H9 (cell line): ENCODE results near the gene NRXN3. TPM values are rescaled to one million over a fixed set of nuclear protein-coding genes. Genes with fewer than 3 reads are reported as not detected.

ENCODE experiments used
- DNase-seq: peaks from one replicate; pipeline ENCODE4 v3.0.0-alpha.2; 2017
- H2AFZ ChIP-seq: one replicate; pipeline ENCODE4 v1.6.1; 2013; ENCODE audit warnings: mild to moderate bottlenecking, low read length, control low read depth, moderate library complexity
- H2AK5ac ChIP-seq: 2 replicates; pipeline ENCODE4 v1.6.1; 2013; ENCODE audit warnings: low read length, control low read depth, mixed read lengths; ENCODE audit not compliant: insufficient read length
- H2BK120ac ChIP-seq: one replicate; pipeline ENCODE4 v1.6.1; 2013; ENCODE audit warnings: low read depth, mild to moderate bottlenecking, low read length, control low read depth, inconsistent platforms; ENCODE audit not compliant: poor library complexity, severe bottlenecking
- H2BK12ac ChIP-seq: 2 replicates; pipeline ENCODE4 v1.6.1; 2013; ENCODE audit warnings: low read length, control low read depth, mixed read lengths, low read depth; ENCODE audit not compliant: insufficient read length
- H2BK15ac ChIP-seq: 2 replicates; pipeline ENCODE4 v1.6.1; 2013; ENCODE audit warnings: low read depth, low read length, control low read depth
- H2BK20ac ChIP-seq: one replicate; pipeline ENCODE4 v1.6.1; 2013; ENCODE audit warnings: low read depth, mild to moderate bottlenecking, low read length, control low read depth, inconsistent platforms; ENCODE audit not compliant: poor library complexity, severe bottlenecking
- H2BK5ac ChIP-seq: 2 replicates; pipeline ENCODE4 v1.6.1; 2013; ENCODE audit warnings: low read length, control low read depth, mixed read lengths; ENCODE audit not compliant: insufficient read length
- H3K14ac ChIP-seq: 2 replicates; pipeline ENCODE4 v1.6.1; 2013; ENCODE audit warnings: low read length, control low read depth; ENCODE audit not compliant: insufficient read depth
- H3K18ac ChIP-seq: 2 replicates; pipeline ENCODE4 v1.6.1; 2013; ENCODE audit warnings: low read depth, mild to moderate bottlenecking, mixed read lengths, low read length, control low read depth; ENCODE audit not compliant: insufficient read length
- H3K23ac ChIP-seq: 2 replicates; pipeline ENCODE4 v1.6.1; 2013; ENCODE audit warnings: low read length, control low read depth, mixed read lengths, low read depth; ENCODE audit not compliant: insufficient read length
- H3K23me2 ChIP-seq: 2 replicates; pipeline ENCODE4 v1.6.1; 2013; ENCODE audit warnings: low read depth, mild to moderate bottlenecking, mixed read lengths, low read length, control low read depth; ENCODE audit not compliant: insufficient read length, poor library complexity, severe bottlenecking
- H3K27ac ChIP-seq: 2 replicates; pipeline ENCODE4 v1.5.1; 2013; ENCODE audit warnings: low read length, control low read depth, mixed read lengths, low read depth; ENCODE audit not compliant: insufficient read length
- H3K27me3 ChIP-seq: 2 replicates; pipeline ENCODE4 v1.6.1; 2013; ENCODE audit warnings: low read length, control low read depth, inconsistent platforms; ENCODE audit not compliant: insufficient read depth
- H3K4ac ChIP-seq: 2 replicates; pipeline ENCODE4 v1.6.1; 2013; ENCODE audit warnings: low read depth, mild to moderate bottlenecking, control low read depth, inconsistent platforms, low read length, moderate library complexity
- H3K4me1 ChIP-seq: 2 replicates; pipeline ENCODE4 v1.6.1; 2013; ENCODE audit warnings: low read length, control low read depth, inconsistent platforms; ENCODE audit not compliant: insufficient read depth
- H3K4me2 ChIP-seq: 2 replicates; pipeline ENCODE4 v1.6.1; 2013; ENCODE audit warnings: low read length, control low read depth, mixed read lengths; ENCODE audit not compliant: insufficient read length, insufficient read depth
- H3K56ac ChIP-seq: 2 replicates; pipeline ENCODE4 v1.6.1; 2013; ENCODE audit warnings: low read depth, mild to moderate bottlenecking, mixed read lengths, low read length, control low read depth; ENCODE audit not compliant: insufficient read length
- H3K79me1 ChIP-seq: 2 replicates; pipeline ENCODE4 v1.6.1; 2013; ENCODE audit warnings: low read depth, mild to moderate bottlenecking, moderate library complexity, low read length, control low read depth, inconsistent platforms; ENCODE audit not compliant: insufficient read depth, poor library complexity, severe bottlenecking
- H3K79me2 ChIP-seq: 2 replicates; pipeline ENCODE4 v1.6.1; 2013; ENCODE audit warnings: low read length, control low read depth, inconsistent platforms; ENCODE audit not compliant: insufficient read depth
- H3K9ac ChIP-seq: 2 replicates; pipeline ENCODE4 v1.6.1; 2013; ENCODE audit warnings: low read length, control low read depth, mixed read lengths; ENCODE audit not compliant: insufficient read length; ENCODE audit errors: extremely low read depth
- H3K9me3 ChIP-seq: one replicate; pipeline ENCODE4 v1.6.1; 2013; ENCODE audit warnings: low read depth, low read length, inconsistent platforms; ENCODE audit not compliant: control insufficient read depth
- H3T11ph ChIP-seq: one replicate; pipeline ENCODE4 v1.6.1; 2013; ENCODE audit warnings: mild to moderate bottlenecking, low read length, control low read depth, inconsistent platforms
- H4K20me1 ChIP-seq: one replicate; pipeline ENCODE4 v1.6.1; 2013; ENCODE audit not compliant: control insufficient read depth, insufficient read length, insufficient read depth
- H4K5ac ChIP-seq: 2 replicates; pipeline ENCODE4 v1.6.1; 2013; ENCODE audit warnings: low read depth, mild to moderate bottlenecking, mixed read lengths, low read length, control low read depth; ENCODE audit not compliant: insufficient read length
- H4K8ac ChIP-seq: replicated peaks from 2 replicates; pipeline ENCODE4 v1.6.1; 2013; ENCODE audit warnings: low read length, control low read depth, mixed read lengths, low read depth; ENCODE audit not compliant: insufficient read length
- H4K91ac ChIP-seq: 2 replicates; pipeline ENCODE4 v1.6.1; 2013; ENCODE audit warnings: low read depth, mild to moderate bottlenecking, moderate library complexity, mixed read lengths, low read length, control low read depth; ENCODE audit not compliant: insufficient read length
- H3K27ac Mint-ChIP-seq, 3 experiments: 2 replicates in 2 of 3; 3 replicates in 1 of 3; pipeline ENCODE4 v1.8.0; 2020 to 2021; ENCODE audit warnings: mixed read lengths in 3 of 3, mild to moderate bottlenecking in 1 of 3, moderate library complexity in 1 of 3
- H3K27me3 Mint-ChIP-seq: 2 replicates; pipeline ENCODE4 v1.8.0; 2021; ENCODE audit warnings: low read depth, mild to moderate bottlenecking, moderate library complexity, mixed read lengths
- H3K36me3 Mint-ChIP-seq, 3 experiments: 2 replicates in 2 of 3; 3 replicates in 1 of 3; pipeline ENCODE4 v1.8.0; 2020 to 2021; ENCODE audit warnings: low read depth in 3 of 3, mixed read lengths in 3 of 3; ENCODE audit not compliant: insufficient read depth in 1 of 3
- H3K4me1 Mint-ChIP-seq, 2 experiments: 2 replicates each; pipeline ENCODE4 v1.8.0; 2020; ENCODE audit warnings: mixed read lengths in 2 of 2
- H3K4me3 Mint-ChIP-seq, 2 experiments: 2 replicates in 1 of 2; 3 replicates in 1 of 2; pipeline ENCODE4 v1.8.0; 2020 to 2021; ENCODE audit warnings: mild to moderate bottlenecking in 2 of 2, mixed read lengths in 2 of 2, moderate library complexity in 1 of 2
- H3K9me3 Mint-ChIP-seq, 2 experiments: 2 replicates in 1 of 2; 3 replicates in 1 of 2; pipeline ENCODE4 v1.8.0; 2020; ENCODE audit warnings: mild to moderate bottlenecking in 2 of 2, mixed read lengths in 2 of 2, moderate library complexity in 1 of 2
- CTCF ChIP-seq: fragments of 200-600 bp; sonication (generic); conservative IDR thresholded peaks from 3 replicates; pipeline ENCODE4 v1.8.0; 2021; ENCODE audit warnings: antibody characterized with exemption, mild to moderate bottlenecking
- WGBS: extraction: QIAGEN DNeasy Blood & Tissue Kit; methylation state at CpG from one replicate; pipeline ENCODE4 v1.1.7; 2013; ENCODE audit warnings: missing lambda C conversion rate, low lambda C conversion rate, mixed read lengths; ENCODE audit not compliant: insufficient read length; ENCODE audit errors: extremely low coverage; 5-methylcytosine and 5-hydroxymethylcytosine counted together
- total RNA-seq: library from RNA; stranded (reverse); gene quantifications from 2 replicates; pipeline ENCODE4 v1.2.1, GENCODE V29; 2021

NRXN3 gene
- total RNA-seq, 1 experiment from 2014 or later = 1.8 TPM

DNA sequence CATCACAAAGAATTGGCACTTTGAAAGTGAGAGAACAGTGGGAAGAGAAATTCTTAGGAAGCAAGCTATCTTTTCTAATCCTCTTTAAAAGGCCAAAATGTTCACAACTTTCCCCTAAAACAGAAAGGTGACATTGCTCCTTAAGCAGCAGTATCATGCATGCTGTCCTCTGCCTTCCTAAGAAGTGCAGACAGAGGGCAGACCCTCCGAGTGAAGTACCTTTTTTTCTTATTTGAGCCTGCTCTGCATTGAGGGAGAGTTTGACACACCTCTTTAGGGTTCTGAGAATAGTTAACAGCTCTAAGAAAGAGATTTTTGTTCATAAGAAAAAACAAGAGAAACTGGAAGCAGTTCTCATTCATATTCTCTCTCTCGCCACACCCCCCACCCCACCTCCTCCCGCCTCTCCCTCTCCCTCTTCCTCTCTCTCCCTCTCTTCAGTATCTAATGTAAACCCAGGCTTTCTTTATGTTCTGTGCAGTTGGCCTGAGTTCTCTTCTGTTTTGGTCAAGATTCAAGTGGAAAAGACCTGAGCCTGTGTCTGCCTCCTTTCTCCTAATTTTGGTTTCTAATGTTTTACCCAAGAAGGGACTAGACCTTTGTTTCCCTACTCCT is 1332.1 kb downstream of the NRXN3 start:
- no peaks in the 10 kb centered on the region for H3K79me1 ChIP-seq
- no peak overlapping the region for H3K23ac ChIP-seq
- no peak overlapping the region for H3K9ac ChIP-seq
- H3K4me1 Mint-ChIP-seq = peaks cover 11 to 14% of the 10 kb centered on the region in 2 experiments
- no peak overlapping the region for H3K14ac ChIP-seq
- H3K27me3 Mint-ChIP-seq = no peaks in the 10 kb centered on the region
- H2BK5ac ChIP-seq = no peak overlapping the region
- no peak for DNase-seq
- H2AFZ ChIP-seq = peak overlapping the region; percentile 45
- no peak overlapping the region for H2BK120ac ChIP-seq
- no peaks in the 10 kb centered on the region for H3K79me2 ChIP-seq
- H2AK5ac ChIP-seq = no peak overlapping the region
- no peaks in the 10 kb centered on the region for H3K23me2 ChIP-seq
- H4K91ac ChIP-seq = no peak overlapping the region
- no peak overlapping the region for H2BK12ac ChIP-seq
- H4K5ac ChIP-seq = no peak overlapping the region
- no peak overlapping the region for H3K4me2 ChIP-seq
- H3K4me3 Mint-ChIP-seq = no peak overlapping the region
- H3K27ac ChIP-seq = no peak overlapping the region
- no peak overlapping the region for H3K27ac Mint-ChIP-seq
- no peak overlapping the region for H2BK15ac ChIP-seq
- H2BK20ac ChIP-seq = no peak overlapping the region
- no peaks in the 10 kb centered on the region for H3K4me1 ChIP-seq
- TF ChIP-seq CTCF = peak; percentile 40
- H4K20me1 ChIP-seq = no peaks in the 10 kb centered on the region
- no peak overlapping the region for H3K56ac ChIP-seq
- H3K18ac ChIP-seq = no peak overlapping the region
- H4K8ac ChIP-seq = no peak overlapping the region
- no peaks in the 10 kb centered on the region for H3K9me3 Mint-ChIP-seq
- H3K9me3 ChIP-seq = no peaks in the 10 kb centered on the region
- H3K4ac ChIP-seq = no peak overlapping the region
- H3K27me3 ChIP-seq = no peaks in the 10 kb centered on the region
- no peak overlapping the region for H3T11ph ChIP-seq
- no peaks in the 10 kb centered on the region for H3K36me3 Mint-ChIP-seq
- no CpG with 5 or more reads among the region's 3 CpGs for WGBS
